ENCODE data around the gene POPDC3. TPM values are rescaled to one million over a fixed set of nuclear protein-coding genes. Genes with fewer than 3 reads are reported as not detected.
"Not testable (repeated sequence)": the region's sequence is repeated elsewhere in the genome, so short reads cannot be mapped to it uniquely, and the experiment has no call there.

POPDC3 gene
- total and polyA plus RNA-seq, 2 donors (not counting 1 experiment from before 2014, with no cell fraction given): not detected

GRCh38 chr6:105220186-105220585, 40.4 kb upstream of the POPDC3 start:
- H3K4me1 Mint-ChIP-seq: no peaks in the 10 kb centered on the region
- Histone ChIP-seq H3K27ac (ENCODE audit: low read length in 2 of 2) (no peak overlapping the region), H3K36me3 (replicated peaks in 1 of 2; ENCODE audit: control extremely low read depth in 1 of 2, control insufficient read depth in 1 of 2, extremely low read depth in 1 of 2, insufficient read depth in 2 of 2, low read length in 1 of 2) (no peaks in the 10 kb centered on the region), H3K4me1 (ENCODE audit: control insufficient read depth in 2 of 2, insufficient read depth in 2 of 2, low read length in 2 of 2) (no peaks in the 10 kb centered on the region), H3K4me3 (ENCODE audit: control extremely low read depth in 1 of 5, extremely low read depth in 1 of 5, insufficient read depth in 1 of 5, low read depth in 2 of 5, low read length in 4 of 5) (no peak overlapping the region), H3K27me3 (replicated peaks in 1 of 4; ENCODE audit: control extremely low read depth in 1 of 4, control insufficient read depth in 3 of 4, insufficient read depth in 4 of 4, low read length in 3 of 4) (no peaks in the 10 kb centered on the region), H2AFZ (ENCODE audit: insufficient read depth, low read depth, low read length, poor library complexity, severe bottlenecking) (no peak overlapping the region), H3K9ac (ENCODE audit: low read length) (no peak overlapping the region), H3K4me2 (replicated peaks; ENCODE audit: low read depth, low read length, poor library complexity, severe bottlenecking) (no peak overlapping the region), H3K9me3 (ENCODE audit: control extremely low read depth in 1 of 3, control insufficient read depth in 2 of 3, insufficient read depth in 1 of 3, low read length in 2 of 3) (no peaks in the 10 kb centered on the region), H4K20me1 (ENCODE audit: control insufficient read depth, insufficient read depth, low read length, poor library complexity, severe bottlenecking) (no peaks in the 10 kb centered on the region), H3K79me2 (ENCODE audit: control insufficient read depth, insufficient read depth, low read length) (no peaks in the 10 kb centered on the region)
- H3K27ac Mint-ChIP-seq: no peak overlapping the region
- CTCF ChIA-PET: no interaction called here
- DNase-seq: no peak
- 100% methylated on average over 1 of the region's 5 CpGs for WGBS (ENCODE audit: insufficient coverage)
- POLR2A ChIA-PET: no interaction called here
- no peak for ATAC-seq (ENCODE audit: low read depth)
- intact Hi-C loops (cut with micrococcal nuclease): no loop called here
- H3K27me3 Mint-ChIP-seq: peaks cover 15% of the 10 kb centered on the region
- TF ChIP-seq EZH2 (IDR thresholded peaks at IDR 0.05; ENCODE audit: borderline replicate concordance, insufficient read depth, low read depth, low read length, poor library complexity, severe bottlenecking) (no peak), CTCF (IDR thresholded peaks at IDR 0.05) (no peak)
- H3K4me3 Mint-ChIP-seq: no peak overlapping the region
- H3K9me3 Mint-ChIP-seq (ENCODE audit: insufficient read depth): no peaks in the 10 kb centered on the region

GRCh38 chr6:105219218-105219617, 39.4 kb upstream of the POPDC3 start:
- CTCF ChIA-PET; H3K9me3 Mint-ChIP-seq (ENCODE audit: insufficient read depth): not testable (repeated sequence)

More at GRCh38 chr6:105219218-105219617, 39.4 kb upstream of the POPDC3 start:
- H3K27ac ChIP-seq (ENCODE audit: low read length in 2 of 2); H3K4me3 Mint-ChIP-seq; H2AFZ ChIP-seq (ENCODE audit: insufficient read depth, low read depth, low read length, poor library complexity, severe bottlenecking); H3K9me3 ChIP-seq (ENCODE audit: control extremely low read depth in 1 of 3, control insufficient read depth in 2 of 3, insufficient read depth in 1 of 3, low read length in 2 of 3); H3K4me1 Mint-ChIP-seq; H3K9ac ChIP-seq (ENCODE audit: low read length); H3K79me2 ChIP-seq (ENCODE audit: control insufficient read depth, insufficient read depth, low read length); H3K36me3 ChIP-seq (replicated peaks in 1 of 2; ENCODE audit: control extremely low read depth in 1 of 2, control insufficient read depth in 1 of 2, extremely low read depth in 1 of 2, insufficient read depth in 2 of 2, low read length in 1 of 2); ATAC-seq (ENCODE audit: low read depth); H3K4me1 ChIP-seq (ENCODE audit: control insufficient read depth in 2 of 2, insufficient read depth in 2 of 2, low read length in 2 of 2); intact Hi-C loops (cut with micrococcal nuclease); H3K27ac Mint-ChIP-seq; H4K20me1 ChIP-seq (ENCODE audit: control insufficient read depth, insufficient read depth, low read length, poor library complexity, severe bottlenecking); POLR2A ChIA-PET; DNase-seq; H3K4me3 ChIP-seq (ENCODE audit: control extremely low read depth in 1 of 5, extremely low read depth in 1 of 5, insufficient read depth in 1 of 5, low read depth in 2 of 5, low read length in 4 of 5); H3K4me2 ChIP-seq (replicated peaks; ENCODE audit: low read depth, low read length, poor library complexity, severe bottlenecking); H3K27me3 ChIP-seq (replicated peaks in 1 of 4; ENCODE audit: control extremely low read depth in 1 of 4, control insufficient read depth in 3 of 4, insufficient read depth in 4 of 4, low read length in 3 of 4): not testable (repeated sequence)
- 97% methylated on average over 7 of the region's 9 CpGs for WGBS (ENCODE audit: insufficient coverage)
- peaks cover 15% of the 10 kb centered on the region for H3K27me3 Mint-ChIP-seq
